Lower lobe of right lung (tissue), 2 donors: ENCODE measurements around the gene EXOSC5. TPM values are rescaled to one million over a fixed set of nuclear protein-coding genes. Genes with fewer than 3 reads are reported as not detected.

Experiments used
- ATAC-seq, 2 donors: fragments of 200-7000 bp; cut with Tn5 transposase; one replicate each; pipeline ENCODE4 v1.9.1; 2020 to 2022; ENCODE audit warnings: mild to moderate bottlenecking in 2 of 2, moderate library complexity in 2 of 2
- DNase-seq: peaks from one replicate; pipeline ENCODE4 v3.0.0-alpha.2; 2020
- H3K27ac ChIP-seq: fragments of 200-600 bp; one replicate; pipeline ENCODE4 v1.8.0; 2022
- H3K27me3 ChIP-seq: fragments of 200-600 bp; one replicate; pipeline ENCODE4 v1.8.0; 2022; ENCODE audit warnings: low read depth
- H3K36me3 ChIP-seq: fragments of 200-600 bp; one replicate; pipeline ENCODE4 v1.8.0; 2022; ENCODE audit warnings: mild to moderate bottlenecking
- H3K4me1 ChIP-seq: fragments of 200-600 bp; one replicate; pipeline ENCODE4 v1.8.0; 2022
- H3K4me3 ChIP-seq: fragments of 200-600 bp; one replicate; pipeline ENCODE4 v1.8.0; 2022; ENCODE audit warnings: mild to moderate bottlenecking
- H3K9me3 ChIP-seq: fragments of 200-600 bp; one replicate; pipeline ENCODE4 v1.8.0; 2022
- intact Hi-C: fragments of 100-400 bp; cut with DNase I; formaldehyde crosslinking; loops from one replicate; pipeline ENCODE4 v1.11.0; 2022
- total RNA-seq: library from RNA; stranded (reverse); fragmentation: NEBNext Ultra II Directional; extraction: Animal tissue kit (Norgen Biotek cat#: 25700); gene quantifications from one replicate; pipeline ENCODE4 v1.2.1, GENCODE V29; 2021
- TF ChIP-seq, protein P1 (sequence below): fragments of 200-600 bp; IDR thresholded peaks from one replicate; pipeline ENCODE4 v1.8.0; 2022; ENCODE audit warnings: antibody characterized with exemption, mild to moderate bottlenecking
- donor health status: DM: no; HTN: yes; CAD: no; lungs with severe emphysema.

The EXOSC5 gene
- total RNA-seq, 1 donor from 2014 or later = 13.2 TPM

DNA sequence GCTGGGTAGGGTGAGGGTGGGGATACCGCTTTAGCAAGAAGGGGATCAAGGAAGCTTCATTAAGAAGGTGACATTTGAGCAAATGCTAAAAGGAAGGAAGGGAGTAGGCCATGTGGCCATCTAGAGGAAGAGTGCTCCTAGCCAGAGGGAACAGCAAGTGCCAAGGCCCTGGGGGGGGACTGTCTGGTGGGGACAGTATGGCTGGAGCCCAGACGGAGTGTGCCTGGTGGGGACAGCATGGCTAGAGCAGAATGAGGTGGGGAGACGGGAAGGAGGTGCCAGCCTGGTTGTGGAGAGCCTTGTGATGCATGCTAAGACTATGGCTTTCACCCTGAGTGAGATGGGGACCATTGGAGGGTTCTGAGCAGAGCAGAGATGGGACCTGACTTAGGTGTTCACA lies 41.4 kb downstream of the EXOSC5 start:
- no peak overlapping the region for H3K4me3 ChIP-seq
- no peak for ATAC-seq
- H3K27me3 ChIP-seq = no peaks in the 10 kb centered on the region
- no peak overlapping the region for H3K27ac ChIP-seq
- TF ChIP-seq, protein P1, sequence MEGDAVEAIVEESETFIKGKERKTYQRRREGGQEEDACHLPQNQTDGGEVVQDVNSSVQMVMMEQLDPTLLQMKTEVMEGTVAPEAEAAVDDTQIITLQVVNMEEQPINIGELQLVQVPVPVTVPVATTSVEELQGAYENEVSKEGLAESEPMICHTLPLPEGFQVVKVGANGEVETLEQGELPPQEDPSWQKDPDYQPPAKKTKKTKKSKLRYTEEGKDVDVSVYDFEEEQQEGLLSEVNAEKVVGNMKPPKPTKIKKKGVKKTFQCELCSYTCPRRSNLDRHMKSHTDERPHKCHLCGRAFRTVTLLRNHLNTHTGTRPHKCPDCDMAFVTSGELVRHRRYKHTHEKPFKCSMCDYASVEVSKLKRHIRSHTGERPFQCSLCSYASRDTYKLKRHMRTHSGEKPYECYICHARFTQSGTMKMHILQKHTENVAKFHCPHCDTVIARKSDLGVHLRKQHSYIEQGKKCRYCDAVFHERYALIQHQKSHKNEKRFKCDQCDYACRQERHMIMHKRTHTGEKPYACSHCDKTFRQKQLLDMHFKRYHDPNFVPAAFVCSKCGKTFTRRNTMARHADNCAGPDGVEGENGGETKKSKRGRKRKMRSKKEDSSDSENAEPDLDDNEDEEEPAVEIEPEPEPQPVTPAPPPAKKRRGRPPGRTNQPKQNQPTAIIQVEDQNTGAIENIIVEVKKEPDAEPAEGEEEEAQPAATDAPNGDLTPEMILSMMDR = no peak
- no peaks in the 10 kb centered on the region for H3K36me3 ChIP-seq
- H3K9me3 ChIP-seq = no peaks in the 10 kb centered on the region
- H3K4me1 ChIP-seq = peaks cover 37% of the 10 kb centered on the region
- intact Hi-C loops = no loop called here
- DNase-seq = no peak

DNA sequence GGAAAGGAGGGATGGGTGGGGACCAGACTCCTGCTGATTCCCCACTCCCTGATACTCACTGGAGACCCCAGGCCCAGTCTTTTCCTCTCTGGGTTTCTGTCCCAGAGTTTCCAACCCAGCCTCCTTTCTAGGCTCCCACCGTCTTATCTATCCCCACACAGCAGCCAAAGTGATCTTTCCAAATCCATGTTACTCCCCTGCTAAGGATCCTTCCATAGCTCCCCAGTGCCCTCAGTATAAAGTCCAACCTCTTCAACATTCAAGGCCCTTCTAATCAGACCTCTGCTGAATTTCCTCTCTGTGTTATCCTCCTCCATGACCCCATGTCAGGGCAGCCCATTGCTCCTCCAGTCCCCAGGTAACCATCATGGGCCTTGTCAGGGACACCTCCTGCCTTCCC lies 42.1 kb downstream of the EXOSC5 start:
- Histone ChIP-seq H3K4me3 (no peak overlapping the region), H3K4me1 (peaks cover 45% of the 10 kb centered on the region), H3K27me3 (no peaks in the 10 kb centered on the region), H3K27ac (peak overlapping the region; percentile 31), H3K36me3 (no peaks in the 10 kb centered on the region), H3K9me3 (no peaks in the 10 kb centered on the region)
- DNase-seq (no peak), ATAC-seq (no peak)
- intact Hi-C loops = no loop called here
- TF ChIP-seq, protein P1 = no peak

DNA sequence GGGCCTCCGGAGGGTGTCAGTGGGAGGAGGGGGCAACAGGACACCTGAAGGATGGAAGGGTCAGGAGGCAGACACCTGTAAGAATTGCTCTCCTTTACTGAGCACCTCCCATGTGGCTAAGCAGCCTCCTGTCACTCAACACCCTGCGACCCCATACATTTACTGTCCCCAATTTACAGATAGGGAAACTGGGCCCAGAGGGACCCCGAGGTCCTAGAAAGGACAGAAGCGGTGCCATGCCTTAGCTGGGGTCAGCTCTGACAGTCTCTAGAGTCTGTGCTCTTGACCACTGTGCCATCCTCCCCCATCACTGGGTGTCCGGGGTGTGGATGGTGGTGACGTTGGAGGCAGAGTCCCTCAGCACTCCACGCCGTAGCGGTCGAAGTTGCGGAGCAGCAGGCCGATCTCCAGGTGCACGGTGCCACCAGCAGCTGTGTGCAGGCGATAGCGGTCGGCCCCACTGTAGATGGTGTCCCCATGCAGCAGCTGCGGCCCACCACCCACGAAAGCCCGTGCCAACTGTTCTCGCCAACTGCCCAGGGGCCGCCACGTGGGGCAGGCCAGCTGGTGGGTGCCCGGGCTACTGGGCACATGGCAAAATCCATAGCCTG lies 42.7 kb downstream of the EXOSC5 start:
- H3K4me1 ChIP-seq = peaks cover 51% of the 10 kb centered on the region
- H3K36me3 ChIP-seq = no peaks in the 10 kb centered on the region
- peak overlapping the region; percentile 88 for H3K4me3 ChIP-seq
- no peaks in the 10 kb centered on the region for H3K9me3 ChIP-seq
- DNase-seq (no peak), ATAC-seq (no peak)
- intact Hi-C loops = no loop called here
- TF ChIP-seq, protein P1 = no peak
- peak overlapping the region; percentile 84 for H3K27ac ChIP-seq
- H3K27me3 ChIP-seq = no peaks in the 10 kb centered on the region

DNA sequence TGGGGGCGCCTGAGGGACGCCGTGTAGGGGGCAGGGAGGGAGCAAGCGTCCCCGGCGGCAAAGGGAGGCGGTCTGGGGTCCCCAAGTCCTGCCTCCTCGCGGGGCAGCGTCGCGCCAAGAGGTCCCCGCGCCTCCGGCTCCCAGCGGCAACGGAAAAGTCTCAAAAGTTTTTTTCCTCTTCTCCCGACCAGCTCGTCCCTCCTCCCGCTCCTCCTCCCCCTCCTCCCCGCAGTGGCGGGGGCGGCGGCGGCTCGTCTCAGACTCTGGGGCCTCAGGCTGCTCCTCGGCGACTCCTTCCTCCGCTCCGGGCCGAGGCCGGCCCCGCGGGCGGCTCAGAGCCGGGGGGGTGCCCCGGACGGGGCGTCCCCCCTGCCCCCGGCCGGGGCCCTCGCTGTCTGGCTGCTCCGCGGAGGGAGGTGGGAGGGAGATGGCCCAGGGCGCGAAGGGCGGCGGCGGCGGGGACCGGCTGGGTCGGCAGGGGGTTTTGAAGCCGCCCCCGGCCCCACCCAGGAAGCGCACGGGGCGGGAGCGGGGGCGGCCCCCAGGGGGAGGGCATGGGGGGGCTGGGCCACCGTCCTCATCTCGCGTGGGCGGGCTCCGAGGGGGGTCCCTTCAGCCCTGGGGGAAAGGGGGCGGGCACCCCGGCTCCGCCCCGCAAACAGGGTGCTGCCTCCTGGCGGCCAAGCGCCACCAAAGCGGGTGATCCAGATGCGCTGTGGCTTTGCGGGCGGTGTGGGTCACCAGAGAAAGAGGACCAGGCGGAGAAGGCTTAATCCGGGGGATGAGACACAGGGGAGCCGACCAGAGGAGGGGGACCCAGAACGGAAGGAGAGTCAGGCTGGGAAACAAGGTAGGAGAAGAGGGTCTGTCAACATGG lies 43.5 kb downstream of the EXOSC5 start, which contains the start of gene TGFB1:
Gene TGFB1, minus strand, starts transcription at position 457 of the 877 bp plus-strand sequence. CDS start 878 bp downstream, outside the sequence.
- intact Hi-C loops = no loop called here
- H3K4me1 ChIP-seq = peaks cover 58% of the 10 kb centered on the region
- TF ChIP-seq, protein P1 = peak; percentile 89
- DNase-seq = peak; percentile 94
- peak within 1 kb of the TSS; percentile 88 for H3K4me3 ChIP-seq
- no peaks in the 10 kb centered on the region for H3K9me3 ChIP-seq
- ATAC-seq = peak; percentile 78 to 92
- no peaks in the 10 kb centered on the region for H3K36me3 ChIP-seq
- peak within 1 kb of the TSS; percentile 84 for H3K27ac ChIP-seq
- no peaks in the 10 kb centered on the region for H3K27me3 ChIP-seq

DNA sequence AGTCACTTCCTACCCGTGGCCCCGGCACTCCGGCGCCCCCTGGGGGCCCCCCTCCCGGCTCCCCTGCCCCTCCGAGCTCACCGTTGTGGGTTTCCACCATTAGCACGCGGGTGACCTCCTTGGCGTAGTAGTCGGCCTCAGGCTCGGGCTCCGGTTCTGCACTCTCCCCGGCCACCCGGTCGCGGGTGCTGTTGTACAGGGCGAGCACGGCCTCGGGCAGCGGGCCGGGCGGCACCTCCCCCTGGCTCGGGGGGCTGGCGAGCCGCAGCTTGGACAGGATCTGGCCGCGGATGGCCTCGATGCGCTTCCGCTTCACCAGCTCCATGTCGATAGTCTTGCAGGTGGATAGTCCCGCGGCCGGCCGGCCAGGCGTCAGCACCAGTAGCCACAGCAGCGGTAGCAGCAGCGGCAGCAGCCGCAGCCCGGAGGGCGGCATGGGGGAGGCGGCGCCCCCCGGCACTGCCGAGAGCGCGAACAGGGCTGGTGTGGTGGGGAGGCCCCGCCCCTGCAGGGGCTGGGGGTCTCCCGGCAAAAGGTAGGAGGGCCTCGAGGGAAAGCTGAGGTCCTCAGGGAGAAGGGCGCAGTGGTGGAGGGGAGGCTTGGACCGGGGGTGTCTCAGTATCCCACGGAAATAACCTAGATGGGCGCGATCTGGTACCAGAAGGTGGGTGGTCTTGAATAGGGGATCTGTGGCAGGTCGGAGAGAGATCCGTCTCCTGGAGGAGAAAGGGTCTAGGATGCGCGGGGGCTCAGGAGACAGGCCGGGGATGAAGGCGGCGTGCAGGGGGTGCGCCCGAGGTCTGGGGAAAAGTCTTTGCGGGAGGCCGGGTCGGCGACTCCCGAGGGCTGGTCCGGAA lies 44.3 kb downstream of the EXOSC5 start:
- Histone ChIP-seq H3K4me3 (peak overlapping the region; percentile 88), H3K36me3 (peaks cover 6% of the 10 kb centered on the region), H3K27ac (peak overlapping the region; percentile 84), H3K4me1 (peaks cover 60% of the 10 kb centered on the region), H3K9me3 (no peaks in the 10 kb centered on the region), H3K27me3 (no peaks in the 10 kb centered on the region)
- DNase-seq = peak; percentile 81
- intact Hi-C loops = no loop called here
- TF ChIP-seq, protein P1 = peak; percentile 62
- peak; percentile 38 to 42 for ATAC-seq
